ENCODE data around the gene FIGN.

DNA sequence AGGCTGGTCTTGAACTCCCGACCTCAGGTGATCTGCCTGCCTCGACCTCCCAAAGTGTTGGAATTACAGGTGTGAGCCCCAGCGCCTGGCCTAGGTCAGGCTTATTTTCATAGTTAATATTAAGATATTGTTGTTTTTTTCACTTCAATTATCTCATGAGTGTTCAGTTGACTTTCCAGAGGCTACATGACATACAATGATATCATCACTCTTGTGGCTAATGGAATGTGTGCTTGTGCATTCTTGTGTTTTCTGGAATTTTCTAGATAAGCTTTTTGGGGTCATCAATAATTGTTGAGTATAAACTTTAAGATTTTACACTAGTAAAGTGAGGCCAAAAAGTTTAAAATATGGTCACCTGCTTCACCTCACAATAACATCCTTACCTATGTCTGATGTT lies 180.9 kb downstream of the FIGN start:
- TF ChIP-seq POLR2AphosphoS5 (IDR thresholded peaks at IDR 0.05; ENCODE audit: low read depth, low read length) (no peak), CHD1 (IDR thresholded peaks at IDR 0.05; ENCODE audit: low read depth, low read length) (no peak), RFX5 (IDR thresholded peaks at IDR 0.05; ENCODE audit: borderline replicate concordance, low read depth, low read length) (no peak), GABPA (IDR thresholded peaks at IDR 0.05; ENCODE audit: borderline replicate concordance, insufficient read depth, low read length) (no peak), POLR2A (IDR thresholded peaks at IDR 0.05; ENCODE audit: control extremely low read depth in 1 of 2, low read depth in 2 of 2, low read length in 2 of 2) (no peak)
- TF ChIP-seq, protein P1, sequence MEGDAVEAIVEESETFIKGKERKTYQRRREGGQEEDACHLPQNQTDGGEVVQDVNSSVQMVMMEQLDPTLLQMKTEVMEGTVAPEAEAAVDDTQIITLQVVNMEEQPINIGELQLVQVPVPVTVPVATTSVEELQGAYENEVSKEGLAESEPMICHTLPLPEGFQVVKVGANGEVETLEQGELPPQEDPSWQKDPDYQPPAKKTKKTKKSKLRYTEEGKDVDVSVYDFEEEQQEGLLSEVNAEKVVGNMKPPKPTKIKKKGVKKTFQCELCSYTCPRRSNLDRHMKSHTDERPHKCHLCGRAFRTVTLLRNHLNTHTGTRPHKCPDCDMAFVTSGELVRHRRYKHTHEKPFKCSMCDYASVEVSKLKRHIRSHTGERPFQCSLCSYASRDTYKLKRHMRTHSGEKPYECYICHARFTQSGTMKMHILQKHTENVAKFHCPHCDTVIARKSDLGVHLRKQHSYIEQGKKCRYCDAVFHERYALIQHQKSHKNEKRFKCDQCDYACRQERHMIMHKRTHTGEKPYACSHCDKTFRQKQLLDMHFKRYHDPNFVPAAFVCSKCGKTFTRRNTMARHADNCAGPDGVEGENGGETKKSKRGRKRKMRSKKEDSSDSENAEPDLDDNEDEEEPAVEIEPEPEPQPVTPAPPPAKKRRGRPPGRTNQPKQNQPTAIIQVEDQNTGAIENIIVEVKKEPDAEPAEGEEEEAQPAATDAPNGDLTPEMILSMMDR (IDR thresholded peaks at IDR 0.05; ENCODE audit: control extremely low read depth in 1 of 3, insufficient read depth in 1 of 3, low read depth in 1 of 3, low read length in 3 of 3), result no peak
- TF ChIP-seq, protein P2, sequence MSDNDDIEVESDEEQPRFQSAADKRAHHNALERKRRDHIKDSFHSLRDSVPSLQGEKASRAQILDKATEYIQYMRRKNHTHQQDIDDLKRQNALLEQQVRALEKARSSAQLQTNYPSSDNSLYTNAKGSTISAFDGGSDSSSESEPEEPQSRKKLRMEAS (IDR thresholded peaks at IDR 0.05), result no peak

Measured in H1 (cell line).